GM19043 (cell line): Measurements from ENCODE around the gene G0S2.

Source experiments
- ATAC-seq: cut with Tn5 transposase; IDR thresholded peaks from one replicate; pipeline ENCODE4 v1.9.1; 2021; ENCODE audit warnings: low read depth; ENCODE audit not compliant: unreplicated experiment

G0S2 gene

GRCh38 chr1:209674957-209675564, at the start of gene G0S2:
G0S2 (plus strand) TSS chr1:209675412; CDS start chr1:209675685, 273 bp downstream.
- no peak for ATAC-seq

- no peak for ATAC-seq
Observed at GRCh38 chr1:209625791-209626285, 49.4 kb upstream of the G0S2 start.

GRCh38 chr1:209626346-209627026, 48.7 kb upstream of the G0S2 start:
- ATAC-seq, result no peak

GRCh38 chr1:209627027-209627731, 48.0 kb upstream of the G0S2 start:
- ATAC-seq, result peak; percentile 23

GRCh38 chr1:209627732-209628196, 47.4 kb upstream of the G0S2 start:
- ATAC-seq, result peak; percentile 71

- no peak for ATAC-seq
Observed at GRCh38 chr1:209628618-209629299, 46.5 kb upstream of the G0S2 start.

- ATAC-seq, result no peak
Observed at GRCh38 chr1:209629621-209630382, 45.4 kb upstream of the G0S2 start.

GRCh38 chr1:209630383-209631225, 44.6 kb upstream of the G0S2 start:
- no peak for ATAC-seq

- no peak for ATAC-seq
Observed at GRCh38 chr1:209633335-209633997, 41.7 kb upstream of the G0S2 start.

- no peak for ATAC-seq
Observed at GRCh38 chr1:209634005-209634737, 41.0 kb upstream of the G0S2 start.

GRCh38 chr1:209635850-209636249, 39.4 kb upstream of the G0S2 start:
- ATAC-seq, result no peak

- ATAC-seq, result no peak
Observed at GRCh38 chr1:209641832-209642172, 33.4 kb upstream of the G0S2 start.

- no peak for ATAC-seq
Observed at GRCh38 chr1:209642816-209643215, 32.4 kb upstream of the G0S2 start.

- no peak for ATAC-seq
Observed at GRCh38 chr1:209643285-209644020, 31.8 kb upstream of the G0S2 start.

- no peak for ATAC-seq
Observed at GRCh38 chr1:209645574-209646452, 29.4 kb upstream of the G0S2 start.

- no peak for ATAC-seq
Observed at GRCh38 chr1:209646558-209646957, 28.7 kb upstream of the G0S2 start.

GRCh38 chr1:209647156-209647555, 28.1 kb upstream of the G0S2 start:
- ATAC-seq, result no peak
